ENCODE results near the gene MRC2.

GRCh38 chr17:62587554-62587953 lies 39.9 kb upstream of the MRC2 start:
- TF ChIP-seq POLR2A (IDR thresholded peaks at IDR 0.05) = no peak
- no peak for TF ChIP-seq POLR2AphosphoS5 (IDR thresholded peaks at IDR 0.05)
- TF ChIP-seq CTCF (IDR thresholded peaks at IDR 0.05) = no peak
- TF ChIP-seq EP300 (IDR thresholded peaks at IDR 0.05; ENCODE audit: low read depth) = no peak
